Gastrocnemius medialis (tissue), 4 donors: ENCODE measurements around the gene SMARCA5. TPM values are rescaled to one million over a fixed set of nuclear protein-coding genes. Genes with fewer than 3 reads are reported as not detected.

ENCODE experiments used
- ATAC-seq, 2 donors: fragments of 150-250 bp; one replicate each; pipeline ENCODE4 v1.9.1; 2016
- DNase-seq, 2 donors: peaks; one replicate each; pipeline ENCODE4 v3.0.0-alpha.2; 2019
- H3K27ac ChIP-seq, 4 donors: fragments of 200-600 bp; sonication (generic); 1 replicate in 1 of 4; 2 replicates in 3 of 4; pipeline ENCODE4 v1.5.1; 2016 to 2018; ENCODE audit warnings: mild to moderate bottlenecking in 2 of 4, moderate library complexity in 1 of 4
- H3K27me3 ChIP-seq, 3 donors: fragments of 200-600 bp; sonication (generic) in 2 of 3; 1 replicate in 1 of 3; 2 replicates in 2 of 3; pipeline versions ENCODE4 v1.5.1 to v1.6.0; 2016 to 2019; ENCODE audit warnings: mild to moderate bottlenecking in 1 of 3, moderate library complexity in 1 of 3
- H3K36me3 ChIP-seq, 2 donors: fragments of 200-600 bp; sonication (generic) in 1 of 2; one replicate each; pipeline ENCODE4 v1.5.1; 2017 to 2018
- H3K4me1 ChIP-seq, 2 donors: fragments of 200-600 bp; sonication (generic) in 1 of 2; one replicate each; pipeline ENCODE4 v1.5.1; 2016 to 2017; ENCODE audit warnings: mild to moderate bottlenecking in 2 of 2
- H3K4me3 ChIP-seq, 4 donors: fragments of 200-600 bp; sonication (generic) in 3 of 4; 1 replicate in 1 of 4; 2 replicates in 3 of 4; pipeline ENCODE4 v1.5.1; 2016 to 2019; ENCODE audit warnings: mild to moderate bottlenecking in 2 of 4
- H3K9me3 ChIP-seq, 3 donors: fragments of 200-600 bp; sonication (generic) in 2 of 3; 1 replicate in 1 of 3; 2 replicates in 2 of 3; pipeline ENCODE4 v1.5.1; 2016 to 2019
- POLR2A ChIP-seq, 2 donors: fragments of 450-650 bp; IDR thresholded peaks; one replicate each; pipeline ENCODE4 v1.6.1; 2017; ENCODE audit warnings: antibody characterized with exemption in 2 of 2, mild to moderate bottlenecking in 2 of 2, moderate library complexity in 2 of 2
- in situ Hi-C, 4 donors: fragments of 200-750 bp; cut with MboI; loops; one replicate each; pipeline versions ENCODE4 v1.15.0 to v1.8.0; 2017; ENCODE audit warnings: low sequenced_read_pairs in 4 of 4
- intact Hi-C: fragments of 100-400 bp; cut with DNase I; formaldehyde crosslinking; loops from one replicate; pipeline ENCODE4 v1.15.1; 2023; ENCODE audit warnings: low total_unique reads
- total RNA-seq, 4 donors: library from RNA; depleted of rRNA; stranded (reverse); fragments of >200 nt; gene quantifications; one replicate each; pipeline versions ENCODE4 v1.1.0 to v1.2.3, GENCODE V29; 2016
- TF ChIP-seq, protein P1 (sequence below), 5 experiments: fragments of 450-650 bp in 3 of 5; fragments of 200-600 bp in 2 of 5; sonication (generic) in 2 of 5; IDR thresholded peaks in 4 of 5; conservative IDR thresholded peaks in 1 of 5; 1 replicate in 4 of 5; 2 replicates in 1 of 5; pipeline ENCODE4 v1.5.1; 2016 to 2019; ENCODE audit warnings: antibody characterized with exemption in 5 of 5, mild to moderate bottlenecking in 3 of 5, moderate library complexity in 3 of 5

Gene SMARCA5
- total RNA-seq, 4 donors from 2014 or later, result 19.7 to 27.8 (median 26.7) TPM

DNA sequence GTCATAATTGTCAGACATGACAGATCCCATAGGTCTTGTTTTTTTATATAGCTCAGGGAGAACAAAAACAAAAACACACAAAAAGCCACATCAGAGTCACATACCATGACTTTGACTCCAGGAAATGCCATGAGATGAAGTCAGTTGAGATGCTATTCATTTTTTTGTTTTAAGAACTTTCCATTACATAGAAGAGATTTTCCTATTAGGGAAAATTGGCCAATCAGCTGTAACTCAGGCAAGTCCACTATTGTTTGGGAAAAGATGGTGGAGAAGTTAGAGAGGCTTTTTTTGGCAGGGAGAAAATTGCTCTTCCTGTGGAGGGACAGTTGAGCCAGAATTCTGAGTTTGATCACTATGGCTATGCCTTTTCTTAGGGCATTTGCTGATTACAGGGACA, 72.6 kb downstream of the SMARCA5 start:
- no peak for DNase-seq
- H3K36me3 ChIP-seq, result no peaks in the 10 kb centered on the region
- intact Hi-C loops, result no loop called here
- no peak overlapping the region for H3K4me3 ChIP-seq
- no peaks in the 10 kb centered on the region for H3K4me1 ChIP-seq
- in situ Hi-C loops, result no loop called here
- TF ChIP-seq POLR2A (IDR thresholded peaks at IDR 0.05), result no peak
- TF ChIP-seq, protein P1, sequence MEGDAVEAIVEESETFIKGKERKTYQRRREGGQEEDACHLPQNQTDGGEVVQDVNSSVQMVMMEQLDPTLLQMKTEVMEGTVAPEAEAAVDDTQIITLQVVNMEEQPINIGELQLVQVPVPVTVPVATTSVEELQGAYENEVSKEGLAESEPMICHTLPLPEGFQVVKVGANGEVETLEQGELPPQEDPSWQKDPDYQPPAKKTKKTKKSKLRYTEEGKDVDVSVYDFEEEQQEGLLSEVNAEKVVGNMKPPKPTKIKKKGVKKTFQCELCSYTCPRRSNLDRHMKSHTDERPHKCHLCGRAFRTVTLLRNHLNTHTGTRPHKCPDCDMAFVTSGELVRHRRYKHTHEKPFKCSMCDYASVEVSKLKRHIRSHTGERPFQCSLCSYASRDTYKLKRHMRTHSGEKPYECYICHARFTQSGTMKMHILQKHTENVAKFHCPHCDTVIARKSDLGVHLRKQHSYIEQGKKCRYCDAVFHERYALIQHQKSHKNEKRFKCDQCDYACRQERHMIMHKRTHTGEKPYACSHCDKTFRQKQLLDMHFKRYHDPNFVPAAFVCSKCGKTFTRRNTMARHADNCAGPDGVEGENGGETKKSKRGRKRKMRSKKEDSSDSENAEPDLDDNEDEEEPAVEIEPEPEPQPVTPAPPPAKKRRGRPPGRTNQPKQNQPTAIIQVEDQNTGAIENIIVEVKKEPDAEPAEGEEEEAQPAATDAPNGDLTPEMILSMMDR (IDR thresholded peaks at IDR 0.05 in 4 of 5, conservative IDR thresholded peaks at IDR 0.05 in 1 of 5), result no peak
- H3K27ac ChIP-seq, result no peak overlapping the region
- no peak for ATAC-seq
- H3K27me3 ChIP-seq, result no peaks in the 10 kb centered on the region
- H3K9me3 ChIP-seq, result no peaks in the 10 kb centered on the region

GRCh38 chr4:143587703-143588102, 74.2 kb downstream of the SMARCA5 start:
- Histone ChIP-seq H3K27me3 (no peaks in the 10 kb centered on the region), H3K4me3 (no peak overlapping the region), H3K27ac (no peak overlapping the region), H3K4me1 (no peaks in the 10 kb centered on the region), H3K9me3 (no peaks in the 10 kb centered on the region), H3K36me3 (no peaks in the 10 kb centered on the region)
- DNase-seq, result no peak
- intact Hi-C loops, result no loop called here
- TF ChIP-seq POLR2A (IDR thresholded peaks at IDR 0.05), result no peak
- TF ChIP-seq, protein P1 (IDR thresholded peaks at IDR 0.05 in 4 of 5, conservative IDR thresholded peaks at IDR 0.05 in 1 of 5), result no peak
- in situ Hi-C loops, result no loop called here
- ATAC-seq, result no peak

- Histone ChIP-seq H3K27ac (no peak overlapping the region), H3K4me1 (no peaks in the 10 kb centered on the region), H3K9me3 (no peaks in the 10 kb centered on the region), H3K4me3 (no peak overlapping the region), H3K36me3 (no peaks in the 10 kb centered on the region), H3K27me3 (no peaks in the 10 kb centered on the region)
- TF ChIP-seq, protein P1 (IDR thresholded peaks at IDR 0.05 in 4 of 5, conservative IDR thresholded peaks at IDR 0.05 in 1 of 5), result no peak
- TF ChIP-seq POLR2A (IDR thresholded peaks at IDR 0.05), result no peak
- in situ Hi-C loops, result no loop called here
- ATAC-seq, result no peak
- intact Hi-C loops, result no loop called here
- DNase-seq, result no peak
These were observed 83.8 kb downstream of the SMARCA5 start for GRCh38 chr4:143597276-143597675.

DNA sequence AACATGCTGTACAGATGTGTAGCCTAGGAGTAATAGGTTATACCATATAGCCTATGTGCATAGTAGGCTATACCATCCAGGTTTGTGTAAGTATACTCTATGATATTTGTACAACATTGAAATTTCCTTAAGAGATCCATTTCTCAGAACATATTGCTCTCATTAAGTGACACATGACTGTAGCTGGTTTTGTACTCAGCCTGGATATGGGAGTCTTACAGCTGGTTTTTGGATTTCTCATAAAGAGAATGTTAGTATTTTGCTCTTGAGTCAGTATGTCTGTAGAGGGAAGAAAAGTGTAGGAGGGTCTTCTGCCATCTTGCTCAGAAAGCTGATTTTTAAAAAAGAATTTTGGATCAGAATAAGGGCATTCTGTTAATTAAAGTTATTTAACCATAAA, 85.3 kb downstream of the SMARCA5 start:
- Histone ChIP-seq H3K9me3 (no peaks in the 10 kb centered on the region), H3K27me3 (no peaks in the 10 kb centered on the region), H3K36me3 (no peaks in the 10 kb centered on the region), H3K4me1 (no peaks in the 10 kb centered on the region), H3K4me3 (no peak overlapping the region), H3K27ac (no peak overlapping the region)
- DNase-seq (no peak), ATAC-seq (no peak)
- intact Hi-C loops, result no loop called here
- in situ Hi-C loops, result no loop called here
- TF ChIP-seq POLR2A (IDR thresholded peaks at IDR 0.05), result no peak
- TF ChIP-seq, protein P1 (IDR thresholded peaks at IDR 0.05 in 4 of 5, conservative IDR thresholded peaks at IDR 0.05 in 1 of 5), result no peak

DNA sequence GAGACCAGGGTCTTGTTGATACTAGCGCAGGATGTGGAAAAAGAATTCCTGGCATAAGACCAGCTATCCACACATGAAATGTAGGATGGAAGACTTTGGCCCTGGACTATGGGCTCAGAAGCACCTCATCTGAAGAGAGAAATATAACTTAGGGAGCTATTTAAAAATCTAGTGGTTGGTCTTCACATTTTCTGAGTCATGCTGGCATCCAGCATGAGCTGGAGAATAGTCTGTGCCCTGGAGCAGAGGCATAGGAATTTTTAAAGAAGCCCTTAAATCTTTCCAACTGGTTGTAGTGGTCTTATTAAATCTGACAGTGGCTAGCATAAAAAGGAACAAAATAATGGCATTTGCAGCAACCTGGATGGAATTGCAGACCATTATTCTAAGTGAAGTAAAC, 86.3 kb downstream of the SMARCA5 start:
- H3K27me3 ChIP-seq, result no peaks in the 10 kb centered on the region
- H3K4me1 ChIP-seq, result no peaks in the 10 kb centered on the region
- intact Hi-C loops (no loop called here), in situ Hi-C loops (no loop called here)
- H3K36me3 ChIP-seq, result no peaks in the 10 kb centered on the region
- ATAC-seq (no peak), DNase-seq (no peak)
- no peaks in the 10 kb centered on the region for H3K9me3 ChIP-seq
- H3K27ac ChIP-seq, result no peak overlapping the region
- TF ChIP-seq, protein P1 (IDR thresholded peaks at IDR 0.05 in 4 of 5, conservative IDR thresholded peaks at IDR 0.05 in 1 of 5), result no peak
- TF ChIP-seq POLR2A (IDR thresholded peaks at IDR 0.05), result no peak
- H3K4me3 ChIP-seq, result no peak overlapping the region
